Vagina (tissue), 2 donors: ENCODE data around the gene ANGPT4.
"Not testable (repeated sequence)": the region's sequence is repeated elsewhere in the genome, so short reads cannot be mapped to it uniquely, and the experiment has no call there.

ENCODE experiments used
- POLR2A ChIP-seq, 2 donors: fragments of 450-650 bp; IDR thresholded peaks; one replicate each; pipeline ENCODE4 v1.6.1; 2017; ENCODE audit warnings: antibody characterized with exemption in 2 of 2, mild to moderate bottlenecking in 2 of 2, moderate library complexity in 2 of 2
- TF ChIP-seq, protein P1 (sequence below), 3 experiments: fragments of 450-650 bp in 2 of 3; fragments of 200-600 bp in 1 of 3; sonication (generic) in 1 of 3; IDR thresholded peaks; one replicate each; pipeline ENCODE4 v1.5.1; 2017 to 2019; ENCODE audit warnings: antibody characterized with exemption in 3 of 3, mild to moderate bottlenecking in 2 of 3, moderate library complexity in 2 of 3

DNA sequence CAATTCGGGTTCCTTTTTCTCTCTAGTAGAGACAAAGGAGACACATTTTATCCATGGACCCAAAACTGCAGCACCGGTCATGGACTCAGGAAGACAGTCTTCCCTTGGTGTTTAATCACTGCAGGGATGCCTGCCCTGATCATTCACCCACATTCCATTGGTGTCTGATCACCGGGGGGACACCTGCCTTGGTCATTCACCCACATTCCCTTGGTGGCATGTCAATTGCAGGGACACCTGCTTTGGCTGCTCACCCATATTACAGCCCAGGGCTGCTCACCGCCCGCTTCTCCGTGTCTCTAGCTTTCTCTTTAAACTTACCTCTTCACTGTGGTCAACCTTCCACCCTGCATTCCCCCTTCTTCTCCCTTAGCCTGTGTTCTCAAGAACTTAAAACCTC, 18.7 kb downstream of the ANGPT4 start:
- TF ChIP-seq, protein P1, sequence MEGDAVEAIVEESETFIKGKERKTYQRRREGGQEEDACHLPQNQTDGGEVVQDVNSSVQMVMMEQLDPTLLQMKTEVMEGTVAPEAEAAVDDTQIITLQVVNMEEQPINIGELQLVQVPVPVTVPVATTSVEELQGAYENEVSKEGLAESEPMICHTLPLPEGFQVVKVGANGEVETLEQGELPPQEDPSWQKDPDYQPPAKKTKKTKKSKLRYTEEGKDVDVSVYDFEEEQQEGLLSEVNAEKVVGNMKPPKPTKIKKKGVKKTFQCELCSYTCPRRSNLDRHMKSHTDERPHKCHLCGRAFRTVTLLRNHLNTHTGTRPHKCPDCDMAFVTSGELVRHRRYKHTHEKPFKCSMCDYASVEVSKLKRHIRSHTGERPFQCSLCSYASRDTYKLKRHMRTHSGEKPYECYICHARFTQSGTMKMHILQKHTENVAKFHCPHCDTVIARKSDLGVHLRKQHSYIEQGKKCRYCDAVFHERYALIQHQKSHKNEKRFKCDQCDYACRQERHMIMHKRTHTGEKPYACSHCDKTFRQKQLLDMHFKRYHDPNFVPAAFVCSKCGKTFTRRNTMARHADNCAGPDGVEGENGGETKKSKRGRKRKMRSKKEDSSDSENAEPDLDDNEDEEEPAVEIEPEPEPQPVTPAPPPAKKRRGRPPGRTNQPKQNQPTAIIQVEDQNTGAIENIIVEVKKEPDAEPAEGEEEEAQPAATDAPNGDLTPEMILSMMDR (IDR thresholded peaks at IDR 0.05): not testable (repeated sequence)
- not testable (repeated sequence) for TF ChIP-seq POLR2A (IDR thresholded peaks at IDR 0.05)
